ENCODE measurements around the gene MYH7.
"Not testable (repeated sequence)": the region's sequence is repeated elsewhere in the genome, so short reads cannot be mapped to it uniquely, and the experiment has no call there.

MYH7 gene

DNA sequence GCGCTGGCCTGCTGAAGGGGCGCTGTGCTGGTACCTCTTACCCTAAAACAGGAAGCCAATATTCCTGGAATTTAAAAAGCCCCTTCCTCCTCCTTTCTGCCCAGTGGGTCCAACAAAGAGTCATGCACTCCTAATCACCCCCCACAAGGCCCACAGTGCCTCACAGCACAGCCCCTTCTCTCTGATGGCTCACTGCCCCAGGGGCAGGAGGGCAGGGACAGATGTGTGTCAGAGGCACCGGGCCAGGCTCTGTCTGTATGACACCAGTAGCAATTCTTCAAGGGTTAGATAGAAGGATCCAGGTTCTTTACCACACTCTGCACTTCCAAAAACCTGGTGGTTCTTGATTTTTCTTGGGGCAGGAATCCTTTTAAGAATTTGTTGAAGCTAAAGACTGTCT is 36.3 kb downstream of the MYH7 start:
- TF ChIP-seq ZFX (IDR thresholded peaks at IDR 0.05; ENCODE audit: borderline replicate concordance), result no peak
- TF ChIP-seq, protein P1, sequence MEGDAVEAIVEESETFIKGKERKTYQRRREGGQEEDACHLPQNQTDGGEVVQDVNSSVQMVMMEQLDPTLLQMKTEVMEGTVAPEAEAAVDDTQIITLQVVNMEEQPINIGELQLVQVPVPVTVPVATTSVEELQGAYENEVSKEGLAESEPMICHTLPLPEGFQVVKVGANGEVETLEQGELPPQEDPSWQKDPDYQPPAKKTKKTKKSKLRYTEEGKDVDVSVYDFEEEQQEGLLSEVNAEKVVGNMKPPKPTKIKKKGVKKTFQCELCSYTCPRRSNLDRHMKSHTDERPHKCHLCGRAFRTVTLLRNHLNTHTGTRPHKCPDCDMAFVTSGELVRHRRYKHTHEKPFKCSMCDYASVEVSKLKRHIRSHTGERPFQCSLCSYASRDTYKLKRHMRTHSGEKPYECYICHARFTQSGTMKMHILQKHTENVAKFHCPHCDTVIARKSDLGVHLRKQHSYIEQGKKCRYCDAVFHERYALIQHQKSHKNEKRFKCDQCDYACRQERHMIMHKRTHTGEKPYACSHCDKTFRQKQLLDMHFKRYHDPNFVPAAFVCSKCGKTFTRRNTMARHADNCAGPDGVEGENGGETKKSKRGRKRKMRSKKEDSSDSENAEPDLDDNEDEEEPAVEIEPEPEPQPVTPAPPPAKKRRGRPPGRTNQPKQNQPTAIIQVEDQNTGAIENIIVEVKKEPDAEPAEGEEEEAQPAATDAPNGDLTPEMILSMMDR (IDR thresholded peaks at IDR 0.05), result no peak
- H3K27ac ChIP-seq, result no peak overlapping the region

DNA sequence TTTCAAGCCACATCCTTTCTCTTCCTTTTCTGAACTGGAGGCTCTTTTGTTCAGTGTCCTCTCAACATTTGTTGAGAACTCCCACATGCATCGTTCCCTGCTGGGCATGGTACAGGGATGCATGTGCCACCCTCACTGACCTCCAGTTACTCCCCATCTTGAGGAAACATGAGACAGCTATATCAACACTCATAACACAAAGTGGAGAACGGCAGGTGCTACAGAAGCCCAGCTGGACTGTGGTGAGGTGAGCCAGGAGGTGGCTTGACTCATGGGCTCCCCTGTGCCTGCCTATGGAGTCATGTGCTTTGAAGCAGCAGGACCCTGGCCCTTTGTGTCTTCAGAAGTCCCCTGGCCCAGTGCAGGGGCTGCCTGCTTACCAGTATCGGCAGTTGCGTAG is 37.1 kb downstream of the MYH7 start:
- no peak overlapping the region for H3K27ac ChIP-seq
- TF ChIP-seq, protein P1 (IDR thresholded peaks at IDR 0.05), result no peak
- TF ChIP-seq ZFX (IDR thresholded peaks at IDR 0.05; ENCODE audit: borderline replicate concordance), result no peak

DNA sequence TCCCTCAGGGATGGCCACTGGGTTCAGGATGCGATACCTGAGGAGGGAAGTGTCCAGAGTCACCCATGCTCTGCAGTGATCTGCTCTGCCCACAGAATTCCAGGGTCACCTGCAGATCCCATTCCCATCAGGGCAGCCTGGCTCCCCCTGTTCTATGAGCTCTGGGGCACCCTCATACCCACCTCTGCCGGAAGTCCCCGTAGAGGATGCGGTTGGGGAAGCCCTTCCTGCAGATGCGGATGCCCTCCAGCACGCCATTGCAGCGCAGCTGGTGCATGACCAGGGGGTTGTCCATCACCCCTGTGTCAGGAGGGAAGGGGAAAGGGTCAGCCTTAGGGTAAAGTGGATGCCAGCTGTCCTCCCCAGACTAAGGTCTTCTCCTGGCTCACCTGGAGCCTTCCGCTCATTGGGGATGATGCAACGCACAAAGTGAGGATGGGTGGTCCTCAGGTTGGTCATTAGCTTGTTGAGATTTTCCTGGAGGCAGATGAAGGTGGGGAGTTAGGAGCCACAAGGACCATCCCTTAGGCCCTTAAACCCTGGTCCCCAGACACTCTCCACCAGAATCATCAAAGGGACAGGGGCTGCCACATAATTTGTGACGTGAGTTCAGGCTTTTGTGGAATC is 38.6 kb downstream of the MYH7 start:
- TF ChIP-seq ZFX (IDR thresholded peaks at IDR 0.05; ENCODE audit: borderline replicate concordance), result no peak
- TF ChIP-seq, protein P1 (IDR thresholded peaks at IDR 0.05), result no peak
- no peak overlapping the region for H3K27ac ChIP-seq

DNA sequence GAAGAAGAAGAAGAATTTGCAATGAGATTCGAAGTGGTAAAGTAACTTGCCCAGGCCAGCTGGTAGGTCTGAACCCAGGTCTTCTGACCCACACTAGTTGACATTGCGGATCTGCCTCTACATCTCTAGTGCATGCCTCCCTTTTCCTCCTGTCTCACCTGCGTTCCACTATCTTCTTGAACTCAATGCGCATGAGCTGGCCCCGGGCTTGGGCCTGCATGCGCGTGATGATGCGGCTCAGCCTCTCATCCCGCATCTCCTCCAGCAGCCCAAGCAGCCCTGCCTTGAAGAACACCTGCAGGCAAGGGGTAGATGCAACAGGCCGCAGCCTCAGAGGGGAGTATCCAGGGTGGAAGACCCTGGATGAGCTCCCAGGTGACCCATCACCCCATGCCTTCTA is 39.3 kb downstream of the MYH7 start:
- TF ChIP-seq, protein P1 (IDR thresholded peaks at IDR 0.05), result no peak
- TF ChIP-seq ZFX (IDR thresholded peaks at IDR 0.05; ENCODE audit: borderline replicate concordance), result no peak
- no peak overlapping the region for H3K27ac ChIP-seq

DNA sequence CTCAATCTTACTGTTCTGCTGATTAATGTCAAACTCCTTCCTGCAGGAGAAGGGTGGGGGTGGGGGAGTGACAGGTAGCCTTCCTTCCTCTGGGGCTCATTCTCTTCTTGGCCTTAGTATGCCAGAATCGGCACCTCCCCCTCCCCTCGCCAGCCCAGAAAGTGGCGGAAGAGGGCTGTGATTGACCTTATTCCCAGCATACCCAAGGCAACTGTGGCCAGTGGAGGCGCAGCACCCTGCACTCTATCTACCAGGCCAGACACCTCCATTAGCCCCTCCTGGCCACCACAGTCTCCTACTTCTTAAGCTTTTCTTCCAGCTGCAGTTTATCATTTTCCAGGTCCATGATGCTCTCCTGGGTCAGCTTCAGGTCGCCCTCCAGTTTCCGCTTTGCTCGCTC is 42.8 kb downstream of the MYH7 start:
- H3K27ac ChIP-seq, result no peak overlapping the region
- TF ChIP-seq ZFX (IDR thresholded peaks at IDR 0.05; ENCODE audit: borderline replicate concordance), result no peak
- TF ChIP-seq, protein P1 (IDR thresholded peaks at IDR 0.05), result no peak

DNA sequence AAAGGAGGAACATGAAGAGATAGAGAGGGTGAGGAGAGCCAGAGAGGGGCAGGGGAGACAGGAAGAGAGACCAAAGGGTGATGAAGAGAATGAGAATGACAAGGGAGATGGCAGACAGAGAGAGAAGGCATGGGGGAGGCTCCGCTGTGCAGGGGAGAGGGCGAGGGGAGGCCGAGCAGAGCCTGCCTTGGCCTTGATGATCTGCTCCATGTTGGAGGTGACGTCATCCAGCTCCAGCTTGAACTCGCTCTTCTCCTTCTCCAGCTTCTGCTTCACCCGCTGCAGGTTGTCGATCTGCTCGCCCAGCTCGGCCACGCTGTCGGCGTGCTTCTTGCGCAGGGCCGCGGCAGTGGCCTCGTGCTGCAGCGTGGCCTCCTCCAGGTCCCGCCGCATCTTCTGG is 45.6 kb downstream of the MYH7 start:
- H3K27ac ChIP-seq, result not testable (repeated sequence)

DNA sequence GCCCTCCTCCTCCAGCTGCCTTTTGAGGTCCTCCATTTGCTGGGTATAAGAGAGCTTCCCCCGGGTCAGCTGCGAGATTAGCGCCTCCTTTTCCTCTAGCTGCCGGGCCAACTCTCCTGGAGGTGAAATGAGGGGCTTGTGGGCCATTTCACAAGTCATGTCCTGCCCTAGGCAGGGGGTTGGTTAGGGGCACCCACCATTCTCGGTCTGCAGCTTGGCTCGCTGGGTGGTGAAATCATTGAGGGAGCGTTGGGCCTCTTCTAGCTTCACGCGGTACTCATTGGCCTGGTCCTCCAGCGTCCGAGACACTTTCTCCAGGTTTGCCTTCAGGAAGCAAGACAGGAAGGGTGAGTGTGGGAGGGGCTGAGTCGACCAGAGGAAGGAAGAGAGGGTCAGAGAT is 46.1 kb downstream of the MYH7 start:
- TF ChIP-seq, protein P1 (IDR thresholded peaks at IDR 0.05), result no peak
- no peak for TF ChIP-seq ZFX (IDR thresholded peaks at IDR 0.05; ENCODE audit: borderline replicate concordance)
- H3K27ac ChIP-seq, result no peak overlapping the region

DNA sequence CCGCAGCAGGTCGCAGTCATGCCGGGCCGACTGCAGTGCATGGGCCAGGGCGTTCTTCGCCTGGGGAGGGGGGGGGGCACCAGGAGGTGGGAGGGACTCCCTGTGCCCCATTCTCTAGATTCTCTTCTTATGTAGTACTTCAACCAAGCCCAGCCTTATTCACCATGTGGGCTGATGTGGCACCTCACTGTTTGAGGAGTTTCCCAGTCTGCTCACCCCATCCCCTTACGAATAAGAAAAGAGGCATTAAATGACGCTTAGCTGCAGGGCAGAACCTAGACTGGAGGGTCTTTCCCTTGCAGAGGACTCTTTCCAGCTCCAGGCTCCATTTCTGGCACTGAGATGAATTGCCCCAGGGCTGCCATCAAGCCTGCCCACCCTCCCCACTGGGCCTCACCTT is 46.5 kb downstream of the MYH7 start:
- no peak for TF ChIP-seq ZFX (IDR thresholded peaks at IDR 0.05; ENCODE audit: borderline replicate concordance)
- TF ChIP-seq, protein P1 (IDR thresholded peaks at IDR 0.05), result no peak
- no peak overlapping the region for H3K27ac ChIP-seq
